Measurements from ENCODE around the gene TRDMT1. TPM values are rescaled to one million over a fixed set of nuclear protein-coding genes. Genes with fewer than 3 reads are reported as not detected.

Gene TRDMT1
- total RNA-seq, 1 experiment from 2014 or later: 8.3 TPM

DNA sequence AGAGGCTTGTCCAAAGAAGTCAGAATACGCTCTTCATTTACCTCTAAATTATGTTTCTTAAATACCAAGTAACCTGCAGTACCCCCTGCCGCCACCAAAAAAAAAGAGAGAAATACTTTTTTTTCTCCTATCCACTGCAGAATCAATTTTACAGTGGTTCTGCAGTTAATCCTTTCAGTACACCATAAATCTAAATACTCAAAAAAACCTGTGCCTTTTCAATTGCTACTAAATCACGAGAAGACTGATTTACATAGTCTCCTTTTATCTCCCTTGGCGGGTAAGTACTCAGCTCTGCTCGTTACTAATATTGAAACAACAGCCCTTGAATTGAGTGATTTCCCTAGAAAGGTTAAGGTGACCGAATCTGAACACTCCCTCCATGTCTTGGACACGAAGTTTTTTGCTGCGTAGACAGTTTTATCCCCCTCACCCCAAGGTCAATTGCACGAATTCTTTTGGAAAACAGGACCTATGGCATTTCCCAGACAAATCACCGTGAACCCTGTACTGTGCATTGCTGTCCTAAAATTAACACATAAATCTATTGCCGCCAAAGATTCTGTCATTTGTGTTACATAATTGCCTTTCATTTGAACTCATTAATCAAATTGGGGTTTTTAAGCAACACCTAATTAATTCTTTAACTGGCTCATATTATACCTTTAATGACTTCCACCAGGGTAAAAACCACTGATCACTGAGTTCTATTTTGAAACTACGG, 26.1 kb upstream of the TRDMT1 start:
- Histone ChIP-seq H4K20me1 (ENCODE audit: insufficient read depth, low read depth, low read length) (no peaks in the 10 kb centered on the region), H3K4me2 (ENCODE audit: low read depth, low read length, poor library complexity, severe bottlenecking) (peak overlapping the region; percentile 52), H3K4me3 (ENCODE audit: low read length) (0 out of 2 replicates have a peak overlapping the region, but pooled peaks have one; percentile 36), H3K79me2 (ENCODE audit: low read length) (no peaks in the 10 kb centered on the region), H3K9me2 (replicated peaks; ENCODE audit: insufficient read depth, low read length) (no peaks in the 10 kb centered on the region), H3K9me3 (ENCODE audit: low read length) (no peaks in the 10 kb centered on the region), H2AFZ (ENCODE audit: low read length) (no peak overlapping the region), H3K4me1 (ENCODE audit: low read length) (peaks cover 35% of the 10 kb centered on the region), H3K9ac (ENCODE audit: low read length) (no peak overlapping the region), H3K36me3 (ENCODE audit: insufficient read depth, low read length) (no peaks in the 10 kb centered on the region), H3K27me3 (ENCODE audit: low read length) (no peaks in the 10 kb centered on the region), H3K27ac (ENCODE audit: low read length) (no peak overlapping the region)
- DNase-seq: peak; percentile 57

DNA sequence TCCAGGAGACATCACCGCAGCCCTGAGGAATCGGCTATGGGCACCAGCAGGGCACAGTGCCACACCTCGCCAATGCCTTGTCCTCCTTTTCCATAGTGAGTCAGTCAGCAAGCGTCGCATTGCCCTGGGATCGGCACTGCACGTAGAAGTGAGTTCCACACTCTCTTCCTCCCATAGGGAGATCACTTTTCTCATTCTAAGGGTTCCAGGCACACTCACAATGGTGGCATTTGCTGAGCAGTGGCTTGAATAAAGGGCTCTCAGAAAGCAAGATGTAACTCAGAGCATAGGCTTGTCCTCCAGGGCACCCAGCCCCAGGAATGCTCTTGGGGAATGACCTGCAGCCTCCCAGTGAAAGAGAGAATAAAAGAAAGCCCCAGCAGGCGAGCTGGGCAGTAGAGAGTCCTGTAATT, 25.4 kb upstream of the TRDMT1 start:
- H3K79me2 ChIP-seq (ENCODE audit: low read length): no peaks in the 10 kb centered on the region
- no peaks in the 10 kb centered on the region for H3K27me3 ChIP-seq (ENCODE audit: low read length)
- no peak for DNase-seq
- H3K9me3 ChIP-seq (ENCODE audit: low read length): no peaks in the 10 kb centered on the region
- H3K9ac ChIP-seq (ENCODE audit: low read length): no peak overlapping the region
- H2AFZ ChIP-seq (ENCODE audit: low read length): no peak overlapping the region
- no peak overlapping the region for H3K4me2 ChIP-seq (ENCODE audit: low read depth, low read length, poor library complexity, severe bottlenecking)
- H3K36me3 ChIP-seq (ENCODE audit: insufficient read depth, low read length): no peaks in the 10 kb centered on the region
- no peaks in the 10 kb centered on the region for H4K20me1 ChIP-seq (ENCODE audit: insufficient read depth, low read depth, low read length)
- no peak overlapping the region for H3K4me3 ChIP-seq (ENCODE audit: low read length)
- no peaks in the 10 kb centered on the region for H3K9me2 ChIP-seq (replicated peaks; ENCODE audit: insufficient read depth, low read length)
- H3K4me1 ChIP-seq (ENCODE audit: low read length): peaks cover 35% of the 10 kb centered on the region
- H3K27ac ChIP-seq (ENCODE audit: low read length): no peak overlapping the region

GRCh38 chr10:17225808-17226207, 24.3 kb upstream of the TRDMT1 start:
- H3K27ac ChIP-seq (ENCODE audit: low read length): no peak overlapping the region
- H3K79me2 ChIP-seq (ENCODE audit: low read length): no peaks in the 10 kb centered on the region
- H4K20me1 ChIP-seq (ENCODE audit: insufficient read depth, low read depth, low read length): no peaks in the 10 kb centered on the region
- H3K9me2 ChIP-seq (replicated peaks; ENCODE audit: insufficient read depth, low read length): no peaks in the 10 kb centered on the region
- H3K4me3 ChIP-seq (ENCODE audit: low read length): no peak overlapping the region
- H2AFZ ChIP-seq (ENCODE audit: low read length): no peak overlapping the region
- no peaks in the 10 kb centered on the region for H3K27me3 ChIP-seq (ENCODE audit: low read length)
- peaks cover 29% of the 10 kb centered on the region for H3K4me1 ChIP-seq (ENCODE audit: low read length)
- H3K4me2 ChIP-seq (ENCODE audit: low read depth, low read length, poor library complexity, severe bottlenecking): no peak overlapping the region
- no peaks in the 10 kb centered on the region for H3K9me3 ChIP-seq (ENCODE audit: low read length)
- no peak for DNase-seq
- no peaks in the 10 kb centered on the region for H3K36me3 ChIP-seq (ENCODE audit: insufficient read depth, low read length)
- no peak overlapping the region for H3K9ac ChIP-seq (ENCODE audit: low read length)

DNA sequence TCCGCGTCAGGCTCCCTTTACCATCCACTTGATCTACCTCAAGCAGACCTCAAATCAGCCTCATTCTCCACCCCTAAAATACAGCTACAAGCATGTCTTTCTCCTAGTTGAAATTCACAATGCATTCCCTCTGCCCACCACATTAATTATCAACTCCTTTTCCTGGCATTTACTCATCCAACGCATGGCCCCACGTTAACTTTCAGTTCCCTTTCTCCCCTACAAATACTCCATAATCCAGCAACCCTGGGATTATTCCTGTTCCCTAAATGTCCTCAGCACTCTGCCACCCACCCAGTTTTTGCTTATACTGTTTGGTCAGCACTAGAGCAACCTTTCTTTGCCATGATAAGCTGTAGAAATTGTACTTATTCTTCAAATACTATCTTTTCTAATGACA, 20.9 kb upstream of the TRDMT1 start:
- no peak for DNase-seq
- Histone ChIP-seq H3K9me2 (replicated peaks; ENCODE audit: insufficient read depth, low read length) (no peaks in the 10 kb centered on the region), H2AFZ (ENCODE audit: low read length) (no peak overlapping the region), H3K27me3 (ENCODE audit: low read length) (no peaks in the 10 kb centered on the region), H3K36me3 (ENCODE audit: insufficient read depth, low read length) (no peaks in the 10 kb centered on the region), H3K9ac (ENCODE audit: low read length) (no peak overlapping the region), H3K79me2 (ENCODE audit: low read length) (no peaks in the 10 kb centered on the region), H3K4me1 (ENCODE audit: low read length) (peaks cover 5% of the 10 kb centered on the region), H3K27ac (ENCODE audit: low read length) (no peak overlapping the region), H3K4me3 (ENCODE audit: low read length) (no peak overlapping the region), H4K20me1 (ENCODE audit: insufficient read depth, low read depth, low read length) (no peaks in the 10 kb centered on the region), H3K9me3 (ENCODE audit: low read length) (no peaks in the 10 kb centered on the region), H3K4me2 (ENCODE audit: low read depth, low read length, poor library complexity, severe bottlenecking) (no peak overlapping the region)

- Histone ChIP-seq H3K9me3 (ENCODE audit: low read length) (no peaks in the 10 kb centered on the region), H3K36me3 (ENCODE audit: insufficient read depth, low read length) (no peaks in the 10 kb centered on the region), H3K4me1 (ENCODE audit: low read length) (no peaks in the 10 kb centered on the region), H3K79me2 (ENCODE audit: low read length) (no peaks in the 10 kb centered on the region), H3K4me3 (ENCODE audit: low read length) (no peak overlapping the region), H3K9me2 (replicated peaks; ENCODE audit: insufficient read depth, low read length) (no peaks in the 10 kb centered on the region), H3K27me3 (ENCODE audit: low read length) (no peaks in the 10 kb centered on the region), H3K9ac (ENCODE audit: low read length) (no peak overlapping the region), H3K4me2 (ENCODE audit: low read depth, low read length, poor library complexity, severe bottlenecking) (no peak overlapping the region), H4K20me1 (ENCODE audit: insufficient read depth, low read depth, low read length) (no peaks in the 10 kb centered on the region), H3K27ac (ENCODE audit: low read length) (no peak overlapping the region), H2AFZ (ENCODE audit: low read length) (no peak overlapping the region)
- no peak for DNase-seq
Measured at GRCh38 chr10:17220652-17221100, 19.2 kb upstream of the TRDMT1 start.

- no peak overlapping the region for H3K4me3 ChIP-seq (ENCODE audit: low read length)
- H3K79me2 ChIP-seq (ENCODE audit: low read length): no peaks in the 10 kb centered on the region
- H3K9ac ChIP-seq (ENCODE audit: low read length): no peak overlapping the region
- H3K9me2 ChIP-seq (replicated peaks; ENCODE audit: insufficient read depth, low read length): no peaks in the 10 kb centered on the region
- H4K20me1 ChIP-seq (ENCODE audit: insufficient read depth, low read depth, low read length): no peaks in the 10 kb centered on the region
- no peaks in the 10 kb centered on the region for H3K27me3 ChIP-seq (ENCODE audit: low read length)
- no peaks in the 10 kb centered on the region for H3K4me1 ChIP-seq (ENCODE audit: low read length)
- H2AFZ ChIP-seq (ENCODE audit: low read length): no peak overlapping the region
- no peak overlapping the region for H3K27ac ChIP-seq (ENCODE audit: low read length)
- H3K4me2 ChIP-seq (ENCODE audit: low read depth, low read length, poor library complexity, severe bottlenecking): no peak overlapping the region
- no peak for DNase-seq
- H3K36me3 ChIP-seq (ENCODE audit: insufficient read depth, low read length): no peaks in the 10 kb centered on the region
- H3K9me3 ChIP-seq (ENCODE audit: low read length): no peaks in the 10 kb centered on the region
Measured at GRCh38 chr10:17219024-17219423, 17.6 kb upstream of the TRDMT1 start.

- no peak overlapping the region for H3K4me2 ChIP-seq (ENCODE audit: low read depth, low read length, poor library complexity, severe bottlenecking)
- no peaks in the 10 kb centered on the region for H3K9me2 ChIP-seq (replicated peaks; ENCODE audit: insufficient read depth, low read length)
- H3K36me3 ChIP-seq (ENCODE audit: insufficient read depth, low read length): no peaks in the 10 kb centered on the region
- H4K20me1 ChIP-seq (ENCODE audit: insufficient read depth, low read depth, low read length): no peaks in the 10 kb centered on the region
- H3K4me3 ChIP-seq (ENCODE audit: low read length): no peak overlapping the region
- no peak overlapping the region for H3K27ac ChIP-seq (ENCODE audit: low read length)
- no peaks in the 10 kb centered on the region for H3K9me3 ChIP-seq (ENCODE audit: low read length)
- H3K27me3 ChIP-seq (ENCODE audit: low read length): no peaks in the 10 kb centered on the region
- H2AFZ ChIP-seq (ENCODE audit: low read length): no peak overlapping the region
- no peaks in the 10 kb centered on the region for H3K79me2 ChIP-seq (ENCODE audit: low read length)
- H3K9ac ChIP-seq (ENCODE audit: low read length): no peak overlapping the region
- DNase-seq: no peak
- H3K4me1 ChIP-seq (ENCODE audit: low read length): no peaks in the 10 kb centered on the region
Measured at GRCh38 chr10:17217631-17218232, 16.3 kb upstream of the TRDMT1 start.

DNA sequence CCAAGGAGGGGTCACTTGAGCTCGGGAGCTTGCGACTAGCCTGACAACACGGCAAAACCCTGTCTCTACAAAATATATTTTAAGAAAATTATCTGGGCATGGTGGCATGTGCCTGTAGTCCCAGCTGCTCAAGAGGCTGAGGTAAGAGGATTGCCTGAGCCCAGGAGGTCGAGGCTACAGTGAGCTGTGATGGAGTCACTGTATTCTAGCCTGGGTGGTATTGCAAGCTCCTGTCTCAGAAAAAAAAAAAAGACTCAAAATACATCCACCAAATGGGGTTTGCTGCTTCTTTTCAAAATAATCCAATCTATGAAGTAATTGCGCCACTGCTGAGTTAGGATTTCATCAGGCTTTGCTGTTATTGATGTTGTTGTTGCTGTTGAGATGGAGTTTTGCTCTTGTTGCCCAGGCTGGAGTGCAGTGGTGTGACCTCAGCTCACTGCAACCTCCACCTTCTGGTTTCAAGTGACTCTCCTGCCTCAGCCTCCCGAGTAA, 15.5 kb upstream of the TRDMT1 start:
- Histone ChIP-seq H3K4me1 (ENCODE audit: low read length) (no peaks in the 10 kb centered on the region), H3K9me2 (replicated peaks; ENCODE audit: insufficient read depth, low read length) (no peaks in the 10 kb centered on the region), H3K4me3 (ENCODE audit: low read length) (no peak overlapping the region), H4K20me1 (ENCODE audit: insufficient read depth, low read depth, low read length) (no peaks in the 10 kb centered on the region), H3K9ac (ENCODE audit: low read length) (no peak overlapping the region), H3K27ac (ENCODE audit: low read length) (no peak overlapping the region), H3K4me2 (ENCODE audit: low read depth, low read length, poor library complexity, severe bottlenecking) (no peak overlapping the region), H3K36me3 (ENCODE audit: insufficient read depth, low read length) (no peaks in the 10 kb centered on the region), H3K27me3 (ENCODE audit: low read length) (no peaks in the 10 kb centered on the region), H3K9me3 (ENCODE audit: low read length) (no peaks in the 10 kb centered on the region), H3K79me2 (ENCODE audit: low read length) (no peaks in the 10 kb centered on the region), H2AFZ (ENCODE audit: low read length) (no peak overlapping the region)
- DNase-seq: no peak
